SK-N-SH (cell line): Measurements from ENCODE around the gene IKBKE. TPM values are rescaled to one million over a fixed set of nuclear protein-coding genes. Genes with fewer than 3 reads are reported as not detected.

Experiments
- CTCF ChIA-PET: fragments of 300-600, 350-600 bp; formaldehyde crosslinking; extraction: SDS; loops from one replicate; lab custom pipeline; 2021; lab: Yijun Ruan, JAX
- POLR2A ChIA-PET: fragments of 350-600 bp; sonication (Branson Sonifier 250); formaldehyde crosslinking; extraction: SDS; loops from one replicate; lab custom pipeline; 2020; ENCODE audit warnings: antibody characterized with exemption, inconsistent platforms; lab: Yijun Ruan, JAX
- DNase-seq: peaks from one replicate; pipeline ENCODE4 v3.0.0; 2012
- H2AFZ ChIP-seq: fragments of 200-600 bp; sonication (generic); 2 replicates; pipeline ENCODE4 v1.8.1; 2016; ENCODE audit warnings: antibody characterized with exemption, mild to moderate bottlenecking, low read depth
- H3F3A ChIP-seq: fragments of 200-600 bp; sonication (generic); replicated peaks from 2 replicates; pipeline ENCODE3; 2016; ENCODE audit warnings: antibody characterized with exemption, mild to moderate bottlenecking; ENCODE audit not compliant: insufficient read depth
- H3K27ac ChIP-seq, 2 experiments: fragments of 200-500 bp in 1 of 2; fragments of 200-600 bp in 1 of 2; sonication (Bioruptor generic) in 1 of 2; sonication (generic), shearing (Covaris generic) in 1 of 2; 2 replicates each; pipeline versions ENCODE4 v1.5.1 to v1.6.1; 2014 to 2016; ENCODE audit warnings: low read depth in 2 of 2, inconsistent platforms in 1 of 2, low read length in 1 of 2, mild to moderate bottlenecking in 1 of 2, mixed read lengths in 1 of 2
- H3K27me3 ChIP-seq: fragments of 200-600 bp; sonication (generic), shearing (Covaris generic); 2 replicates; pipeline ENCODE4 v1.6.1; 2016; ENCODE audit warnings: mixed run types; ENCODE audit not compliant: insufficient read depth
- H3K36me3 ChIP-seq, 2 experiments: fragments of 200-500 bp in 1 of 2; fragments of 200-600 bp in 1 of 2; sonication (Bioruptor generic) in 1 of 2; sonication (generic) in 1 of 2; replicated peaks in 1 of 2; 2 replicates each; pipeline versions ENCODE3 to v1.5.1; 2014 to 2016; ENCODE audit warnings: low read length in 1 of 2, mild to moderate bottlenecking in 1 of 2; ENCODE audit not compliant: insufficient read depth in 2 of 2, control insufficient read depth in 1 of 2
- H3K4me1 ChIP-seq, 2 experiments: fragments of 200-500 bp in 1 of 2; fragments of 200-600 bp in 1 of 2; sonication (Bioruptor generic) in 1 of 2; sonication (generic), shearing (Covaris generic) in 1 of 2; 2 replicates each; pipeline versions ENCODE4 v1.5.1 to v1.6.1; 2014 to 2016; ENCODE audit warnings: low read depth in 1 of 2, low read length in 1 of 2, mixed run types in 1 of 2; ENCODE audit not compliant: insufficient read depth in 2 of 2, control insufficient read depth in 1 of 2
- H3K4me2 ChIP-seq: fragments of 200-600 bp; sonication (generic), shearing (Covaris generic); 2 replicates; pipeline ENCODE4 v1.6.1; 2017; ENCODE audit warnings: mixed run types
- H3K4me3 ChIP-seq, 2 experiments: fragments of 200-500 bp in 1 of 2; fragments of 200-600 bp in 1 of 2; sonication (Bioruptor generic) in 1 of 2; sonication (generic), shearing (Covaris generic) in 1 of 2; 2 replicates each; pipeline versions ENCODE4 v1.5.1 to v1.8.1; 2014 to 2016; ENCODE audit warnings: low read depth in 2 of 2, inconsistent platforms in 1 of 2, low read length in 1 of 2, mild to moderate bottlenecking in 1 of 2, mixed read lengths in 1 of 2, moderate library complexity in 1 of 2
- H3K79me2 ChIP-seq: fragments of 200-600 bp; sonication (generic); 2 replicates; pipeline ENCODE4 v1.8.1; 2017; ENCODE audit warnings: mild to moderate bottlenecking; ENCODE audit not compliant: insufficient read depth
- H3K9ac ChIP-seq: fragments of 200-600 bp; sonication (generic); 2 replicates; pipeline ENCODE4 v1.6.1; 2017; ENCODE audit warnings: mixed run types
- H3K9me2 ChIP-seq: fragments of 200-600 bp; sonication (generic); 2 replicates; pipeline ENCODE4 v1.6.1; 2017; ENCODE audit warnings: mixed run types
- H3K9me3 ChIP-seq: fragments of 200-600 bp; sonication (generic); 2 replicates; pipeline ENCODE4 v1.6.1; 2017; ENCODE audit warnings: mixed run types, mild to moderate bottlenecking, moderate library complexity
- H4K20me1 ChIP-seq: fragments of 200-600 bp; sonication (generic); 2 replicates; pipeline ENCODE4 v1.6.1; 2017; ENCODE audit warnings: mild to moderate bottlenecking, mixed run types; ENCODE audit not compliant: insufficient read depth
- CTCF ChIP-seq: fragments of 200-600 bp; sonication (generic); IDR thresholded peaks from 2 replicates; pipeline ENCODE4 v1.6.1; 2017; ENCODE audit warnings: antibody characterized with exemption, mild to moderate bottlenecking, moderate library complexity
- EP300 ChIP-seq, 2 experiments: IDR thresholded peaks; 2 replicates each; pipeline versions ENCODE4 v1.4.0 to v1.6.1; 2012; ENCODE audit warnings: borderline replicate concordance in 1 of 2, low read depth in 1 of 2, low read length in 1 of 2
- FOXJ3 ChIP-seq: sonication (generic); formaldehyde crosslinking; IDR thresholded peaks from 2 replicates; pipeline ENCODE4 v1.5.1; 2020; ENCODE audit warnings: mild to moderate bottlenecking, missing genetic modification reagents
- IRF3 ChIP-seq: fragments of 150-350 bp; IDR thresholded peaks from 2 replicates; pipeline ENCODE4 v1.6.1; 2016; ENCODE audit warnings: mild to moderate bottlenecking, low read depth, low read length
- JUND ChIP-seq: IDR thresholded peaks from 2 replicates; pipeline ENCODE4 v1.4.0; 2012
- MEF2A ChIP-seq: IDR thresholded peaks from 2 replicates; pipeline ENCODE4 v1.4.0; 2012; ENCODE audit warnings: low read depth, borderline replicate concordance
- MXI1 ChIP-seq: IDR thresholded peaks from 2 replicates; pipeline ENCODE4 v1.6.1; 2012; ENCODE audit warnings: mild to moderate bottlenecking, low read depth, low read length, improper control_type of control experiment
- NFIC ChIP-seq: IDR thresholded peaks from 2 replicates; pipeline ENCODE4 v1.4.0; 2012; ENCODE audit warnings: borderline replicate concordance
- NRF1 ChIP-seq: IDR thresholded peaks from 2 replicates; pipeline ENCODE4 v1.6.1; 2012; ENCODE audit warnings: low read depth, mild to moderate bottlenecking, low read length
- POLR2AphosphoS5 ChIP-seq: IDR thresholded peaks from 2 replicates; pipeline ENCODE4 v1.6.1; 2012; ENCODE audit warnings: low read depth, low read length
- RCOR1 ChIP-seq: fragments of 150-350 bp; IDR thresholded peaks from 2 replicates; pipeline ENCODE4 v1.6.1; 2017; ENCODE audit warnings: antibody characterized with exemption, low read length
- REST ChIP-seq: IDR thresholded peaks from 2 replicates; pipeline ENCODE4 v1.6.1; 2012; ENCODE audit warnings: mild to moderate bottlenecking, low read depth, low read length, moderate library complexity
- SMC3 ChIP-seq: IDR thresholded peaks from 2 replicates; pipeline ENCODE4 v1.6.1; 2012; ENCODE audit warnings: low read depth, low read length, improper control_type of control experiment
- TEAD4 ChIP-seq: IDR thresholded peaks from 2 replicates; pipeline ENCODE4 v1.4.0; 2012; ENCODE audit warnings: mild to moderate bottlenecking, borderline replicate concordance; ENCODE audit not compliant: insufficient read depth
- USF2 ChIP-seq: fragments of 150-350 bp; IDR thresholded peaks from 2 replicates; pipeline ENCODE4 v1.6.1; 2017; ENCODE audit warnings: antibody characterized with exemption, low read length, low read depth, borderline replicate concordance
- WGBS: methylation state at CpG from one replicate; pipeline ENCODE4 v1.1.6; 2017; ENCODE audit warnings: low lambda C conversion rate; 5-methylcytosine and 5-hydroxymethylcytosine counted together
- polyA plus RNA-seq, 3 experiments: library from polyadenylated mRNA; depleted of rRNA; stranded (reverse); fragments of >200 nt; gene quantifications; 2 replicates each; pipeline ENCODE4 v1.2.3, GENCODE V29; 2012

IKBKE gene
- polyA plus RNA-seq, 1 of the 3 experiments (the other 2 are of a cell fraction): 14.5 TPM

GRCh38 chr1:206465951-206466350 is 4.3 kb upstream of the IKBKE start:
- Histone ChIP-seq H3K9ac (no peak overlapping the region), H3K9me3 (no peaks in the 10 kb centered on the region), H3K27me3 (no peaks in the 10 kb centered on the region), H3F3A (peaks cover 9% of the 10 kb centered on the region), H4K20me1 (no peaks in the 10 kb centered on the region), H3K9me2 (no peaks in the 10 kb centered on the region), H2AFZ (no peak overlapping the region), H3K79me2 (peaks cover 5% of the 10 kb centered on the region; the same call in 1 of the 2 replicates), H3K36me3 (peaks cover 15 to 24% of the 10 kb centered on the region in 2 experiments), H3K4me2 (no peak overlapping the region), H3K4me1 (peaks cover 8 to 21% of the 10 kb centered on the region in 2 experiments; a peak in 2 of 4 replicates), H3K27ac (no peak overlapping the region), H3K4me3 (no peak overlapping the region)
- WGBS: 87% methylated on average over 2 of the region's 2 CpGs
- ChIA-PET POLR2A (no interaction called here), CTCF (interaction anchor here (1.1 to 3.0 kb wide), 3 partner anchors 11 to 25 kb away, joined by 4 to 23 read pairs (median 5); no protein-coding TSS in a partner anchor)
- DNase-seq: no peak
- TF ChIP-seq TEAD4 (no peak), RCOR1 (no peak), REST (no peak)

GRCh38 chr1:206466840-206467649 is 3.2 kb upstream of the IKBKE start:
- 95% methylated on average over 15 of the region's 15 CpGs for WGBS
- Histone ChIP-seq H3K27ac (no peak overlapping the region), H3K9me2 (no peaks in the 10 kb centered on the region), H4K20me1 (no peaks in the 10 kb centered on the region), H2AFZ (no peak overlapping the region), H3K9me3 (no peaks in the 10 kb centered on the region), H3K27me3 (no peaks in the 10 kb centered on the region), H3K4me2 (no peak overlapping the region), H3F3A (peaks cover 4% of the 10 kb centered on the region), H3K79me2 (peaks cover 11% of the 10 kb centered on the region; the same call in 1 of the 2 replicates), H3K4me3 (no peak overlapping the region), H3K36me3 (peaks cover 13 to 18% of the 10 kb centered on the region in 2 experiments), H3K9ac (no peak overlapping the region), H3K4me1 (peaks cover 13 to 26% of the 10 kb centered on the region in 2 experiments; a peak in 2 of 4 replicates)
- ChIA-PET CTCF (interaction anchor here (0.9 to 3.0 kb wide), 3 partner anchors 12 to 361 kb away, joined by 3 to 23 read pairs (median 3); no protein-coding TSS in a partner anchor), POLR2A (interaction anchor here (0.7 kb wide), 1 partner anchor 115 kb away, joined by 4 read pairs; no protein-coding TSS in a partner anchor)
- DNase-seq: no peak
- TF ChIP-seq USF2: no peak
- no peak for TF ChIP-seq JUND
- no peak for TF ChIP-seq CTCF
- no peak for TF ChIP-seq NRF1
- no peak for TF ChIP-seq SMC3
- TF ChIP-seq MEF2A: no peak
- TF ChIP-seq IRF3: no peak
- no peak for TF ChIP-seq MXI1
- no peak for TF ChIP-seq EP300 (IDR thresholded peaks at IDR 0.05; ENCODE audit: borderline replicate concordance in 1 of 2, low read depth in 1 of 2, low read length in 1 of 2)
- TF ChIP-seq NFIC: no peak
- TF ChIP-seq RCOR1: no peak
- no peak for TF ChIP-seq POLR2AphosphoS5
- TF ChIP-seq FOXJ3 (CRISPR knock-in tag): no peak
